Measurements from ENCODE around the gene NT5C1A.

NT5C1A gene

GRCh38 chr1:39653546-39654031 lies 18.3 kb downstream of the NT5C1A start:
- DNase-seq (ENCODE audit: low spot score) = peak; percentile 70
- no CpG with 5 or more reads among the region's 8 CpGs for WGBS, 2 donors (ENCODE audit: extremely low coverage in 2 of 2, insufficient read length in 2 of 2, insufficient replicate concordance in 1 of 2)
- peaks cover 0 to 32% (median 0%) of the 10 kb centered on the region in 3 experiments for H3K27me3 ChIP-seq (ENCODE audit: control insufficient read depth in 3 of 3, insufficient read depth in 3 of 3, low read depth in 1 of 3, low read length in 3 of 3)

GRCh38 chr1:39652554-39652953 lies 19.4 kb downstream of the NT5C1A start:
- no peak overlapping the region for H2BK12ac ChIP-seq (ENCODE audit: low read length)
- peak overlapping the region; percentile 52 for H4K8ac ChIP-seq (ENCODE audit: low read depth, low read length)
- no peak overlapping the region for H3K23ac ChIP-seq (ENCODE audit: low read depth, low read length, poor library complexity)
- H3K4ac ChIP-seq (ENCODE audit: low read length) = no peak overlapping the region
- no peak overlapping the region for H3K4me2 ChIP-seq (ENCODE audit: insufficient read depth, low read length, poor library complexity, severe bottlenecking)
- H3K27ac ChIP-seq (replicated peaks; ENCODE audit: low read length) = no peak overlapping the region
- H3K4me1 ChIP-seq (ENCODE audit: control insufficient read depth in 2 of 2, insufficient read depth in 1 of 2, low read depth in 1 of 2, low read length in 2 of 2) = no peaks in the 10 kb centered on the region
- no peak overlapping the region for H3K4me3 ChIP-seq (ENCODE audit: low read length in 2 of 2)
- peaks cover 0 to 40% (median 0%) of the 10 kb centered on the region in 3 experiments for H3K27me3 ChIP-seq (ENCODE audit: control insufficient read depth in 3 of 3, insufficient read depth in 3 of 3, low read depth in 1 of 3, low read length in 3 of 3)
- no peak overlapping the region for H2BK15ac ChIP-seq (ENCODE audit: low read length)
- no peak for DNase-seq (ENCODE audit: low spot score)
- H2BK120ac ChIP-seq (ENCODE audit: low read depth, low read length) = no peak overlapping the region
- peak overlapping the region; percentile 20 for H2AK5ac ChIP-seq (ENCODE audit: low read depth, low read length)
- H3K14ac ChIP-seq (ENCODE audit: low read length) = no peak overlapping the region
- no peak overlapping the region for H2BK5ac ChIP-seq (ENCODE audit: low read length)
- no peaks in the 10 kb centered on the region for H3K36me3 ChIP-seq (replicated peaks in 1 of 2; ENCODE audit: control insufficient read depth in 2 of 2, insufficient read depth in 2 of 2, low read length in 2 of 2)
- H3K18ac ChIP-seq (ENCODE audit: low read length) = no peak overlapping the region
- H3K9me3 ChIP-seq (replicated peaks in 1 of 2; ENCODE audit: control insufficient read depth in 2 of 2, insufficient read depth in 1 of 2, low read depth in 1 of 2, low read length in 2 of 2) = no peaks in the 10 kb centered on the region
- no peaks in the 10 kb centered on the region for H3K79me1 ChIP-seq (ENCODE audit: low read depth, low read length)
- no peak overlapping the region for H2AFZ ChIP-seq (ENCODE audit: low read length)
- no peak overlapping the region for H4K91ac ChIP-seq (ENCODE audit: low read depth, low read length, poor library complexity)
- WGBS, 2 donors (ENCODE audit: extremely low coverage in 2 of 2, insufficient read length in 2 of 2, insufficient replicate concordance in 1 of 2) = no CpG with 5 or more reads among the region's 2 CpGs
- no peak overlapping the region for H3K9ac ChIP-seq (ENCODE audit: low read depth, low read length, poor library complexity)

More at GRCh38 chr1:39653546-39654031, 18.3 kb downstream of the NT5C1A start:
- Histone ChIP-seq H2AK5ac (ENCODE audit: low read depth, low read length) (no peak overlapping the region), H3K9ac (ENCODE audit: low read depth, low read length, poor library complexity) (no peak overlapping the region), H3K36me3 (replicated peaks in 1 of 2; ENCODE audit: control insufficient read depth in 2 of 2, insufficient read depth in 2 of 2, low read length in 2 of 2) (no peaks in the 10 kb centered on the region), H3K23ac (ENCODE audit: low read depth, low read length, poor library complexity) (no peak overlapping the region), H4K8ac (ENCODE audit: low read depth, low read length) (no peak overlapping the region), H3K9me3 (replicated peaks in 1 of 2; ENCODE audit: control insufficient read depth in 2 of 2, insufficient read depth in 1 of 2, low read depth in 1 of 2, low read length in 2 of 2) (no peaks in the 10 kb centered on the region), H2AFZ (ENCODE audit: low read length) (peak overlapping the region; percentile 63), H2BK12ac (ENCODE audit: low read length) (no peak overlapping the region), H2BK120ac (ENCODE audit: low read depth, low read length) (no peak overlapping the region), H3K14ac (ENCODE audit: low read length) (no peak overlapping the region), H3K4me1 (ENCODE audit: control insufficient read depth in 2 of 2, insufficient read depth in 1 of 2, low read depth in 1 of 2, low read length in 2 of 2) (peaks cover 2 to 5% of the 10 kb centered on the region in 2 donors), H3K27ac (replicated peaks; ENCODE audit: low read length) (no peak overlapping the region), H3K79me1 (ENCODE audit: low read depth, low read length) (no peaks in the 10 kb centered on the region), H3K4me2 (ENCODE audit: insufficient read depth, low read length, poor library complexity, severe bottlenecking) (no peak overlapping the region), H2BK15ac (ENCODE audit: low read length) (no peak overlapping the region), H3K18ac (ENCODE audit: low read length) (no peak overlapping the region), H3K4ac (ENCODE audit: low read length) (no peak overlapping the region), H2BK5ac (ENCODE audit: low read length) (no peak overlapping the region), H4K91ac (ENCODE audit: low read depth, low read length, poor library complexity) (no peak overlapping the region), H3K4me3 (ENCODE audit: low read length in 2 of 2) (no peak overlapping the region)

GRCh38 chr1:39652105-39652504 lies 19.8 kb downstream of the NT5C1A start:
- H2BK12ac ChIP-seq (ENCODE audit: low read length) = no peak overlapping the region
- H2BK120ac ChIP-seq (ENCODE audit: low read depth, low read length) = no peak overlapping the region
- peaks cover 0 to 39% (median 0%) of the 10 kb centered on the region in 3 experiments for H3K27me3 ChIP-seq (ENCODE audit: control insufficient read depth in 3 of 3, insufficient read depth in 3 of 3, low read depth in 1 of 3, low read length in 3 of 3)
- H3K18ac ChIP-seq (ENCODE audit: low read length) = no peak overlapping the region
- no peak overlapping the region for H2AFZ ChIP-seq (ENCODE audit: low read length)
- H3K4me1 ChIP-seq (ENCODE audit: control insufficient read depth in 2 of 2, insufficient read depth in 1 of 2, low read depth in 1 of 2, low read length in 2 of 2) = peaks cover 0 to 4% of the 10 kb centered on the region in 2 donors
- no peak overlapping the region for H3K23ac ChIP-seq (ENCODE audit: low read depth, low read length, poor library complexity)
- DNase-seq (ENCODE audit: low spot score) = no peak
- no peak overlapping the region for H3K4me2 ChIP-seq (ENCODE audit: insufficient read depth, low read length, poor library complexity, severe bottlenecking)
- H3K79me1 ChIP-seq (ENCODE audit: low read depth, low read length) = no peaks in the 10 kb centered on the region
- no peaks in the 10 kb centered on the region for H3K9me3 ChIP-seq (replicated peaks in 1 of 2; ENCODE audit: control insufficient read depth in 2 of 2, insufficient read depth in 1 of 2, low read depth in 1 of 2, low read length in 2 of 2)
- no peak overlapping the region for H3K27ac ChIP-seq (replicated peaks; ENCODE audit: low read length)
- H4K91ac ChIP-seq (ENCODE audit: low read depth, low read length, poor library complexity) = no peak overlapping the region
- no peak overlapping the region for H3K4me3 ChIP-seq (ENCODE audit: low read length in 2 of 2)
- peak overlapping the region; percentile 52 for H4K8ac ChIP-seq (ENCODE audit: low read depth, low read length)
- H3K9ac ChIP-seq (ENCODE audit: low read depth, low read length, poor library complexity) = no peak overlapping the region
- no peak overlapping the region for H3K14ac ChIP-seq (ENCODE audit: low read length)
- WGBS, 2 donors (ENCODE audit: extremely low coverage in 2 of 2, insufficient read length in 2 of 2, insufficient replicate concordance in 1 of 2) = no CpG with 5 or more reads among the region's 6 CpGs
- H2BK15ac ChIP-seq (ENCODE audit: low read length) = no peak overlapping the region
- no peak overlapping the region for H2AK5ac ChIP-seq (ENCODE audit: low read depth, low read length)
- no peak overlapping the region for H3K4ac ChIP-seq (ENCODE audit: low read length)
- H3K36me3 ChIP-seq (replicated peaks in 1 of 2; ENCODE audit: control insufficient read depth in 2 of 2, insufficient read depth in 2 of 2, low read length in 2 of 2) = no peaks in the 10 kb centered on the region
- no peak overlapping the region for H2BK5ac ChIP-seq (ENCODE audit: low read length)

GRCh38 chr1:39650431-39650830 lies 21.5 kb downstream of the NT5C1A start:
- H3K14ac ChIP-seq (ENCODE audit: low read length) = no peak overlapping the region
- H3K18ac ChIP-seq (ENCODE audit: low read length) = no peak overlapping the region
- no peak overlapping the region for H2BK5ac ChIP-seq (ENCODE audit: low read length)
- H3K9ac ChIP-seq (ENCODE audit: low read depth, low read length, poor library complexity) = no peak overlapping the region
- H3K4ac ChIP-seq (ENCODE audit: low read length) = no peak overlapping the region
- WGBS, 2 donors (ENCODE audit: extremely low coverage in 2 of 2, insufficient read length in 2 of 2, insufficient replicate concordance in 1 of 2) = no CpG with 5 or more reads among the region's 1 CpG
- no peak overlapping the region for H2AK5ac ChIP-seq (ENCODE audit: low read depth, low read length)
- H2AFZ ChIP-seq (ENCODE audit: low read length) = no peak overlapping the region
- no peak overlapping the region for H3K27ac ChIP-seq (replicated peaks; ENCODE audit: low read length)
- no peak overlapping the region for H3K4me3 ChIP-seq (ENCODE audit: low read length in 2 of 2)
- H3K79me1 ChIP-seq (ENCODE audit: low read depth, low read length) = no peaks in the 10 kb centered on the region
- peaks cover 0 to 33% (median 0%) of the 10 kb centered on the region in 3 experiments for H3K27me3 ChIP-seq (ENCODE audit: control insufficient read depth in 3 of 3, insufficient read depth in 3 of 3, low read depth in 1 of 3, low read length in 3 of 3)
- no peak overlapping the region for H2BK120ac ChIP-seq (ENCODE audit: low read depth, low read length)
- H3K9me3 ChIP-seq (replicated peaks in 1 of 2; ENCODE audit: control insufficient read depth in 2 of 2, insufficient read depth in 1 of 2, low read depth in 1 of 2, low read length in 2 of 2) = no peaks in the 10 kb centered on the region
- H3K4me1 ChIP-seq (ENCODE audit: control insufficient read depth in 2 of 2, insufficient read depth in 1 of 2, low read depth in 1 of 2, low read length in 2 of 2) = peaks cover 0 to 15% of the 10 kb centered on the region in 2 donors
- H3K4me2 ChIP-seq (ENCODE audit: insufficient read depth, low read length, poor library complexity, severe bottlenecking) = no peak overlapping the region
- no peak overlapping the region for H4K8ac ChIP-seq (ENCODE audit: low read depth, low read length)
- H2BK12ac ChIP-seq (ENCODE audit: low read length) = no peak overlapping the region
- no peak for DNase-seq (ENCODE audit: low spot score)
- H3K36me3 ChIP-seq (replicated peaks in 1 of 2; ENCODE audit: control insufficient read depth in 2 of 2, insufficient read depth in 2 of 2, low read length in 2 of 2) = no peaks in the 10 kb centered on the region
- H3K23ac ChIP-seq (ENCODE audit: low read depth, low read length, poor library complexity) = no peak overlapping the region
- H2BK15ac ChIP-seq (ENCODE audit: low read length) = no peak overlapping the region
- no peak overlapping the region for H4K91ac ChIP-seq (ENCODE audit: low read depth, low read length, poor library complexity)
